G401 (cell line): ENCODE measurements around the gene PLA2G1B. TPM values are rescaled to one million over a fixed set of nuclear protein-coding genes. Genes with fewer than 3 reads are reported as not detected.
"Not testable (repeated sequence)": the region's sequence is repeated elsewhere in the genome, so short reads cannot be mapped to it uniquely, and the experiment has no call there.

Experiments used
- DNase-seq: peaks from one replicate; pipeline ENCODE4 v3.0.0-alpha.2; 2015; ENCODE audit warnings: low spot score
- in situ Hi-C: cut with HindIII; loops from 2 replicates; pipeline ENCODE4 v1.10.0; 2016; ENCODE audit warnings: low sequenced_read_pairs, mixed read lengths
- total RNA-seq: library from RNA; depleted of rRNA; stranded (reverse); fragments of >200 nt; shearing (Covaris generic); gene quantifications from 2 replicates; pipeline ENCODE4 v1.2.3, GENCODE V29; 2014

The PLA2G1B gene
- total RNA-seq, 1 experiment from 2014 or later = not detected

- in situ Hi-C loops = no loop called here
- peak; percentile 88 for DNase-seq
Measured at GRCh38 chr12:120361506-120362208, 34.1 kb upstream of the PLA2G1B start.

- in situ Hi-C loops = no loop called here
- no peak for DNase-seq
Measured at GRCh38 chr12:120359128-120359527, 31.5 kb upstream of the PLA2G1B start.

- no peak for DNase-seq
- in situ Hi-C loops = no loop called here
Measured at GRCh38 chr12:120358412-120359100, 31.0 kb upstream of the PLA2G1B start.

DNA sequence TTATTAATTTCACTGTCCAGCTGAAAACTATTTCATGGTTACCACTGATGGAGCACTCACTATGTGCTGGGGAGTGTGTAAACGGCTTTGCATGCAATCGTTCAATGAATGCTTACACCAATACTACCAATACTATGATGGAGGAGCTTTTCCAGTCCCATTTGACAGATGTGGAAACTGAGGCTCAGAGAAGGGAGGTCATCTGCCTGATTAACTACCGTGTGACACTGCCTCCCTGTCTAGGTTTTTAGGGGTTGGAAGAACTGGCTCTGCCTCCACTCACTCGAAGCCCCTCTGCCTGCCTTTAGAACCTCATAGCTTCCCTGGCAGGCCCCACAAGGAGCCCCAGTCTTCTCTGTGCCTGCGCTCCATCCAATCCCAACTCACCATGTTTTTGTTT lies 29.5 kb upstream of the PLA2G1B start:
- no peak for DNase-seq
- in situ Hi-C loops = no loop called here

DNA sequence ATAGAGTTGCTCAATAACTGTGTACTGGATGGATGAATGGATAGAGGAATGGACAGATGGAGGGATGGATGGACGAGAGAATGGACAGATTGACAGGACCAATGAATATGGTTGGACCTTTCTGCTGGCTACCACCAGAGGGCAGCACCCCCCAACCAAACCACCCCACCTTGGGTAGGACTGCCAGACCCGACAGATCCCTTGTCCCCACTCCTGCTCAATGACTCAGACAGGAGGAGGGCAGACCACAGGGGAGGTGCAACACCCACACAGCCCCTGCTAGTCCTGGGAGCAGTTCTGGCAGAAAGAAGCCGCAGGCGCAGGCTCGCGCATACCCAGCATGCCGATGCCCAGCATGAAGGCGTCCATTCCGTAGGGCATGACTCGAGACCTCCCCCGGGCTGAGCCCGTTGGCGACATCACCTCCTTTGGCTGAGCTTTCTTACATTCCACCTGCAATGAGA lies 29.0 kb upstream of the PLA2G1B start:
- DNase-seq = peak; percentile 87
- in situ Hi-C loops = no loop called here

DNA sequence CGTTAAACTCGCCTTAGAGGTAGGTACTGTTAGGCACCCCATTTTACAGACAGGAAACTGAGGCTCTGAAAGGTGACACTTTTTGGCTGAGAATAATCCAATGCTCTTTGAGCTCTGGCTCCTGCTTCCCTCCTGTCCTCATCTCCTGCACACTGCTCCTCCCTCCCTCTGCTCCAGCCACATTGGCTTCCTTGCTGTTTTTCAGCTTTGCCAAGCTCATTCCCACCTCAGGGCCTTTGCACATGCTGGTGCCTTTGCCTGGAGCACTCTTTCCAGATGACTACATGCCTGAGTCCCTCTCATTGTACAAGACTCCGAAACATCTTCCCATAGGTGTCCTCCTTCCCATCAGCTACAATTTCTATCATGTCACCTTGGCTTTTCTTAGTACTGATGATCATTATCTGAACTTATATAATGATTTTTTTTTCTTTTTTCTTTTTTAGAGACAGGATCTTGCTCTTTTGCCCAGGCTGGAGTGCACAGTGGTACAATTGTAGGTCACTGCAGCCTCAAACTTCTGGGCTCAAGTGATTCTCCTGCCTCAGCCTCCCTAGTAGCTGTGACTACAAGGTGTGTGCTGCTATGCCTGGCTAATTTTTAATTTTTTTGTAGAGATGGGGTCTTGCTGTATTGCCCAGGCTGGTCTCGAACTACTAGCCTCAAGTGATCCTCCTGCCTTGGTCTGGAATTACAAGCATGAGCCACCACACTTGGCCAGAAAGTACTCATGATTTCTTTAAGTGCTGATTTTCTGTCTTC lies 26.2 kb upstream of the PLA2G1B start:
- DNase-seq = no peak
- in situ Hi-C loops = no loop called here

DNA sequence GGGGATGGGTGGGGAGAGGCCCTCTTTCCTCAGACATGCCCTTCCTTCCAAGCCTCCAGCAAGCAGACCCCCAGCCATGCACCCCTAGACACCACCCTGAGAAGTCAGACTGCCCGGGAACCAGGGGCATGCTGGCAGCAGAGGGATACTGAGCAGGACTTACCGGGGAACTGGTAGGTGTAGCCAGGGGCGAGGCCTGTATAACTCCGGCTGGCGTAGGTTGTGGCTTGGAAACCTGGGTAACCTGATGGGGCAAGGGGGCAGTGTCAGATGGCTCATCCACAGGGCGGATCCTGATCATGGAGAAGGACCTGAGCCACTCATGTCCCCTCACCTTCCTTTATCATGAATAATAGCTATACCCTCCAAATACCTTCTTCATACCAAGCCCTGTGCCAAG lies 25.6 kb upstream of the PLA2G1B start:
- no peak for DNase-seq
- in situ Hi-C loops = no loop called here

DNA sequence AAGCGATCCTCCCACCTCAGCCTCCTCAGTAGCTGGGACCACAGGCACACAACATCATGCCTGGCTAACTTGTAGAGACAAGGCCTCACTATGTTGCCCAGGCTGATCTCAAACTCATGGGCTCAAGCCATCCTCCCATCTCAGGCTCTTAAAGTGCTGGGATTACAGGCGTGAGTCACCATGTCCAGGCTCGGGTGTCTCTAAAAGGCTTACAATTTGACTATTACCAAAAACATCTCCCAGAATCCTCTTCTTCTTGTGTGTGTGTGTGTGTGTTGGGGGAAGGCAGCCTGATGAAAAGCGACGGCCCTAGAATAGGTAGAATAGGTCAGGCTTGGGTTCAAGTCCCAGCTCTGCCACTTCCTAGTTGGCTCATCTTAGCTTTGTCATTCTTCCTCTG lies 24.5 kb upstream of the PLA2G1B start:
- no peak for DNase-seq
- in situ Hi-C loops = no loop called here

GRCh38 chr12:120350576-120351350 lies 23.2 kb upstream of the PLA2G1B start:
- in situ Hi-C loops = no loop called here
- DNase-seq = peak; percentile 93

DNA sequence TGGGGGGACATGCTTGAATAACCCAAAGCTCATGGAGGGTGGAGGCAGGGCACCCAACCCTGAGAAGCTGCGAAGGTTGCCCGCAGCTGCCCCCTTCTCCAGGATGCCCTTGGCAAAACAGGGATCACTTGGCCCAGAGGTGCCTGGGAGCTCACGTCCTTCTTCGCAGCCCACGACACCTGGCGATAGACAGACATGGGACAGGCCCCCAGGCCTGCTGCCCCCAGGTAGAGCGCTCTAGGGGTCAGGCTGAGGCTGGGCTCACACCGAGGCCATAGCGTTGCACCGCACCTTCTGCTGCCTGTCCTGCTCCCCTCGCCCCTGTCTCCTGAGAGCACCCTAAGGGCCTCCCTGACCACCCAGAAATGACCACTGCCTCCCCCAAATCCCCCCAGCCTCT lies 20.2 kb upstream of the PLA2G1B start:
- DNase-seq = no peak
- in situ Hi-C loops = no loop called here

DNA sequence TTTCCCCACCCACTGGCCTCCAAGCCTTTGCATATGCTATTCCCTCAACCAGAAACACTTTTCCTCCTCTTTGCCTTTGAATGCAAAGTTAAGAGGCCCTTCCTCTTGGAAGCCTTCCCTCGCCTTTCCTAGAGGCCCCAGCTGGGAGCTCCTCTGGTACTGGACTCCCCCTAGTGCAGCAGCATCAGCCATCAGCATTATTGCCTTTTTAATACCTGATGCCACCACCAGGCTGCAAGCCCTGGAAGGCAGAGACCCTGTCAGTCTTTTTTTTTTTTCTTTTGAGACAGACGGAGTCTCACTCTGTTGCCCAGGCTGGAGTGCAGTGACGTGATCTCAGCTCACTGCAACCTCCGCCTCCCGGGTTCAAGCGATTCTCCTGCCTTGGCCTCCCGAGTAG lies 19.1 kb upstream of the PLA2G1B start:
- no peak for DNase-seq
- in situ Hi-C loops = no loop called here

DNA sequence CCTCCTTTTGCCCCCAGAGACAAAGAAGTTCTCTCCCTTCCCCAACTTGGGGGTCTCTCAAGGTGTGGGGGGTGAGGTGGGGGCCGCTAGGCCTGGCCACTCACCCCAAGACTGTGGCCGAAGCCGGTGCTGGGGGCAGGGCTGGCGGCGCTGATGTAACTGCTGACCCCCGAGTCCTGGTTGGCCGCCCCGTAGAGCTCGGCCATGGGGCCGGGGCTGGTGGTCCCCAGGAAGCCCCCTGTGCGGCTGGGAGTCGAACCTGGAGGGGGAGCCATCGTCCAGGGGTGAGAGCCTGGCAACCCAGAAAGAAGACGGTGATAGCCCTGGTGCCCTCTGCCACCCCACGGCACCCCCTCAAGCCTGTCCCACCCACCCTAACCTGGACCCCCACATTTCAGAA lies 18.5 kb upstream of the PLA2G1B start:
- in situ Hi-C loops = no loop called here
- DNase-seq = no peak

DNA sequence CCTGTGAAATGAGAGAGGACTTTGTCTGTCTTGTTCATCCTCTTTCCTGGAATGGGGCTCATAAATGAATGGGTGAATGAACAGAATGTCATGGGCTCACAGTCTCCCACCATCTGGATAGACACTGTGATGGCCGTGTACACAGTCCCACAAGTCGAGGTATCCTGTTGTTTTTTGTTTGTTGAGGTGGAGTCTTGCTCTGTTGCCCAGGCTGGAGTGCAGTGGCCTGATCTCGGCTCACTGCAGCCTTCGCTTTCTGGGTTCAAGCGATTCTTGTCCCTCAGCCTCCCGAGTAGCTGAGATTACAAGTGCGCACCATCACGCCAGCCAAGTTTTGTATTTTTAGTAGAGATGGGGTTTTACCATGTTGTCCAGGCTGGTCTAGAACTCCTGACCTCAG lies 16.1 kb upstream of the PLA2G1B start:
- in situ Hi-C loops = no loop called here

GRCh38 chr12:120343039-120343537 lies 15.5 kb upstream of the PLA2G1B start:
- DNase-seq = no peak
- in situ Hi-C loops = no loop called here

More for the DNA sequence above, 16.1 kb upstream of the PLA2G1B start:
- DNase-seq = no peak

GRCh38 chr12:120342175-120343038 lies 14.8 kb upstream of the PLA2G1B start:
- in situ Hi-C loops = no loop called here
- no peak for DNase-seq

DNA sequence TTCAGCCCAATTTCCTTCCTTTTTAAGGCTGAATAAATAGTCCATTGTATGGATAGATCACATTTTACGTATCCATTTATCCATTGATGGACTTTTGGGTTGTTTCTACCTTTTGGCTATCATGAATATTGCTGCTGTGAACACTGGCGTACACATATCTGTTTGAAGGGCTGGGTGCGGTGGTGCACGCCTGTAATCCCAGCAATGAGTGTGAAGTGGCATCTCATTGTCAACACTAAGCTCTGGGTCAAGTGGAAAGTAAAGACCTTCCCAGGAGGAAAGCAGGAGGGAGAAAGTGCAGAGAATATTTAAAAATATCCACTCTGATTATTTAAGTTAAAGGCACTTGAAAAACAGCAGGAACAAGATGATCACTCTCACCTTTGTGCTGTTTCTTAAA lies 11.7 kb upstream of the PLA2G1B start:
- no peak for DNase-seq
- in situ Hi-C loops = no loop called here

- in situ Hi-C loops = no loop called here
- DNase-seq = no peak
Measured at GRCh38 chr12:120337730-120338129, 10.2 kb upstream of the PLA2G1B start.

GRCh38 chr12:120336392-120336791 lies 8.8 kb upstream of the PLA2G1B start:
- in situ Hi-C loops, DNase-seq: not testable (repeated sequence)
